Astrocyte (in vitro differentiated cells and primary cell): Measurements from ENCODE around the gene FRMD6. TPM values are rescaled to one million over a fixed set of nuclear protein-coding genes. Genes with fewer than 3 reads are reported as not detected.
A peak's percentile ranks its signal among the peaks of the same experiment; 100 is the strongest.

ENCODE experiments used
- DNase-seq: peaks from one replicate; pipeline ENCODE4 v3.0.0-alpha.2; 2010; ENCODE audit warnings: low read depth
- FAIRE-seq: peaks from 2 replicates; lab custom pipeline; 2011; peaks lifted over from hg19 to GRCh38; lab: Jason Lieb, UNC
- H2AFZ ChIP-seq: 2 replicates; pipeline ENCODE4 v1.6.0; 2012; ENCODE audit warnings: low read depth, low read length, inconsistent platforms
- H3K27ac ChIP-seq: 2 replicates; pipeline ENCODE4 v1.5.1; 2011; ENCODE audit warnings: low read depth, low read length, inconsistent platforms
- H3K27me3 ChIP-seq: 2 replicates; pipeline ENCODE4 v1.6.0; 2011; ENCODE audit warnings: low read length, inconsistent platforms; ENCODE audit not compliant: insufficient read depth
- H3K36me3 ChIP-seq: 2 replicates; pipeline ENCODE4 v1.5.1; 2011; ENCODE audit warnings: low read length, inconsistent platforms; ENCODE audit not compliant: insufficient read depth
- H3K4me1 ChIP-seq: 2 replicates; pipeline ENCODE4 v1.5.1; 2011; ENCODE audit warnings: low read length, inconsistent platforms; ENCODE audit not compliant: insufficient read depth
- H3K4me2 ChIP-seq: 2 replicates; pipeline ENCODE4 v1.6.0; 2012; ENCODE audit warnings: low read length, inconsistent platforms
- H3K4me3 ChIP-seq: 2 replicates; pipeline ENCODE4 v1.5.1; 2011; ENCODE audit warnings: low read depth, mild to moderate bottlenecking, low read length, inconsistent platforms; ENCODE audit not compliant: insufficient read depth
- H3K79me2 ChIP-seq: 2 replicates; pipeline ENCODE4 v1.6.0; 2012; ENCODE audit warnings: mild to moderate bottlenecking, low read length, inconsistent platforms; ENCODE audit not compliant: insufficient read depth
- H3K9ac ChIP-seq: 2 replicates; pipeline ENCODE4 v1.6.0; 2012; ENCODE audit warnings: mild to moderate bottlenecking, low read length, inconsistent platforms
- H3K9me3 ChIP-seq: 2 replicates; pipeline ENCODE4 v1.5.1; 2012; ENCODE audit warnings: low read depth, mild to moderate bottlenecking, low read length, inconsistent platforms; ENCODE audit not compliant: insufficient read depth
- H4K20me1 ChIP-seq: 2 replicates; pipeline ENCODE4 v1.6.0; 2012; ENCODE audit warnings: low read length, inconsistent platforms; ENCODE audit not compliant: insufficient read depth
- H3K27ac Mint-ChIP-seq: one replicate; pipeline ENCODE4 v1.8.0; 2021; ENCODE audit warnings: mild to moderate bottlenecking, mixed read lengths; ENCODE audit not compliant: unreplicated experiment
- H3K27me3 Mint-ChIP-seq: one replicate; pipeline ENCODE4 v1.8.0; 2021; ENCODE audit warnings: low read depth, mixed read lengths; ENCODE audit not compliant: unreplicated experiment
- H3K36me3 Mint-ChIP-seq: one replicate; pipeline ENCODE4 v1.8.0; 2021; ENCODE audit warnings: low read depth, mixed read lengths; ENCODE audit not compliant: unreplicated experiment
- H3K4me1 Mint-ChIP-seq: one replicate; pipeline ENCODE4 v1.8.0; 2021; ENCODE audit warnings: low read depth, mixed read lengths; ENCODE audit not compliant: unreplicated experiment
- H3K4me3 Mint-ChIP-seq: one replicate; pipeline ENCODE4 v1.8.0; 2021; ENCODE audit warnings: mild to moderate bottlenecking, moderate library complexity, mixed read lengths; ENCODE audit not compliant: unreplicated experiment
- H3K9me3 Mint-ChIP-seq: one replicate; pipeline ENCODE4 v1.8.0; 2021; ENCODE audit warnings: mild to moderate bottlenecking, mixed read lengths; ENCODE audit not compliant: unreplicated experiment
- CTCF ChIP-seq: IDR thresholded peaks from 2 replicates; pipeline ENCODE4 v1.5.1; 2011; ENCODE audit warnings: low read depth, mild to moderate bottlenecking, inconsistent platforms, low read length, moderate library complexity; ENCODE audit not compliant: insufficient read depth
- EZH2 ChIP-seq: IDR thresholded peaks from 2 replicates; pipeline ENCODE4 v1.6.1; 2012; ENCODE audit warnings: mild to moderate bottlenecking, low read length, inconsistent platforms; ENCODE audit not compliant: insufficient read depth
- total RNA-seq: library from RNA; stranded (reverse); gene quantifications from 2 replicates; pipeline ENCODE4 v1.2.1, GENCODE V29; 2021

The FRMD6 gene
- total RNA-seq, 1 donor from 2014 or later, result 492 TPM

- Mint-ChIP-seq H3K9me3 (no peaks in the 10 kb centered on the region), H3K4me1 (peaks cover 49% of the 10 kb centered on the region), H3K27me3 (no peaks in the 10 kb centered on the region), H3K4me3 (no peak overlapping the region), H3K36me3 (no peaks in the 10 kb centered on the region), H3K27ac (no peak overlapping the region)
- Histone ChIP-seq H3K9me3 (no peaks in the 10 kb centered on the region), H3K27me3 (no peaks in the 10 kb centered on the region), H4K20me1 (no peaks in the 10 kb centered on the region), H3K79me2 (no peaks in the 10 kb centered on the region), H3K4me2 (no peak overlapping the region), H2AFZ (no peak overlapping the region), H3K4me1 (peaks cover 50% of the 10 kb centered on the region), H3K9ac (no peak overlapping the region), H3K4me3 (no peak overlapping the region), H3K36me3 (no peaks in the 10 kb centered on the region), H3K27ac (no peak overlapping the region)
- TF ChIP-seq EZH2 (no peak), CTCF (no peak)
- FAIRE-seq, result no peak
- DNase-seq, result no peak
These were observed 39.3 kb upstream of the FRMD6 start for GRCh38 chr14:51612449-51612848.

DNA sequence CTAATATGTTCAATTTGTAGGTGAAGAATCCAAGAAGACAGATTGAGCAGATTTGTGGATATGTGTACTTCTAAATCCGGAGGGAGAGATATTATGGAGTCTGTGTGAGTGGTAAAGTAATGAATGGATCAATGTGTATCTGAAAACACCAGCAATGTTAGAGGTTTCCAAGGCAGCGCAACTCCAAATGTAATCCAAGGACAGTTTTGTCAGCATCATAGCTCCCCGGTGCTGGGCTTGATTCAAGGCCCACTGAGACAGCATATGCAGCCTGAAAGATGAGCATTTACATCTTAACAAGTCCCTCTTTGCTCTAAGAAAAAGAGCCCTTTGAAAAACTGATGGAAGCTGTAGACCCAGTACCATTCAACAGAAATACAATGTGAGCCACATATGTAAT is 38.3 kb upstream of the FRMD6 start:
- Histone ChIP-seq H3K27ac (no peak overlapping the region), H3K36me3 (no peaks in the 10 kb centered on the region), H3K79me2 (no peaks in the 10 kb centered on the region), H3K9me3 (no peaks in the 10 kb centered on the region), H3K4me1 (peaks cover 46% of the 10 kb centered on the region), H2AFZ (no peak overlapping the region), H3K9ac (no peak overlapping the region), H3K4me2 (no peak overlapping the region), H4K20me1 (no peaks in the 10 kb centered on the region), H3K27me3 (no peaks in the 10 kb centered on the region), H3K4me3 (no peak overlapping the region)
- Mint-ChIP-seq H3K27ac (no peak overlapping the region), H3K9me3 (no peaks in the 10 kb centered on the region), H3K27me3 (no peaks in the 10 kb centered on the region), H3K36me3 (no peaks in the 10 kb centered on the region), H3K4me1 (peaks cover 45% of the 10 kb centered on the region), H3K4me3 (no peak overlapping the region)
- DNase-seq (no peak), FAIRE-seq (no peak)
- no peak for TF ChIP-seq EZH2
- TF ChIP-seq CTCF, result no peak

- Mint-ChIP-seq H3K27me3 (no peaks in the 10 kb centered on the region), H3K9me3 (no peaks in the 10 kb centered on the region), H3K4me3 (no peak overlapping the region), H3K36me3 (no peaks in the 10 kb centered on the region), H3K27ac (no peak overlapping the region), H3K4me1 (peaks cover 34% of the 10 kb centered on the region)
- H3K9ac ChIP-seq, result no peak overlapping the region
- no peak overlapping the region for H3K4me3 ChIP-seq
- no peaks in the 10 kb centered on the region for H3K9me3 ChIP-seq
- no peak overlapping the region for H2AFZ ChIP-seq
- no peak overlapping the region for H3K27ac ChIP-seq
- H3K79me2 ChIP-seq, result no peaks in the 10 kb centered on the region
- peak overlapping the region; percentile 3 for H3K4me2 ChIP-seq
- DNase-seq, result peak; percentile 93
- H3K36me3 ChIP-seq, result no peaks in the 10 kb centered on the region
- H4K20me1 ChIP-seq, result no peaks in the 10 kb centered on the region
- TF ChIP-seq EZH2 (no peak), CTCF (no peak)
- peaks cover 34% of the 10 kb centered on the region for H3K4me1 ChIP-seq
- FAIRE-seq, result peak; percentile 17
- no peaks in the 10 kb centered on the region for H3K27me3 ChIP-seq
These were observed 37.0 kb upstream of the FRMD6 start for GRCh38 chr14:51614707-51615106.
